HT-29 (cell line): ENCODE measurements around the gene ZNF423. TPM values are rescaled to one million over a fixed set of nuclear protein-coding genes. Genes with fewer than 3 reads are reported as not detected.

Source experiments
- DNase-seq: peaks from one replicate; pipeline ENCODE4 v3.0.0-alpha.2; 2015; ENCODE audit warnings: low spot score
- small RNA-seq: library from RNA; depleted of rRNA; stranded (forward); fragments of <200 nt; gene quantifications from one replicate; pipeline ENCODE3, GENCODE V24; 2014
- total RNA-seq: library from RNA; depleted of rRNA; stranded (reverse); fragments of >200 nt; shearing (Covaris generic); gene quantifications from 2 replicates; pipeline ENCODE4 v1.2.3, GENCODE V29; 2014; rRNA removed

Gene ZNF423
- total RNA-seq, 1 experiment from 2014 or later: not detected

DNA sequence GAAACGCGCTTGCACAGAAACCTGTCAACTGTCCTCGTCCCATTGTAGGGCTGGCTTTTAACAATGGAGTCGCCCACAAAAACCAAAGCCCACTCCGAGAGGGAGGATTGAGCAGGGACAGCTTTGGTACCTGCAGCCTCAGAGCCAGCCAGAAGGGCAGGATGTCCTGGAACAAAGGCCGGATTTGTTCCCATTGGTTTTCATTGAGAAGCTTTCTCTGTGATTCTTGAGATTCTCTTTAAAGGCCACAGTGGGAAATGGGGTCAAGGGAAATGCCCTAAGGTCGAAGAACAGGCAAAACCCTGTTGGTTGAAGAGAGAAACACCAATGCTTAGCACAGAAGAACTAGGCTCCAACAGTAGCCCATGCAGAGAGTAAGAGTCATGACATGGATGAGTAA is 416.9 kb downstream of the ZNF423 start:
- no peak for DNase-seq

Small RNA genes lying within 50 kb of the gene (small RNA-seq; reads per million reads assigned to genes)
- gene MRPS21P7 (not detected), gene MRPS21P8 (not detected)

Other genes with a start within 250 kb of the ZNF423 start
- gene CNEP1R1, start 169.1 kb upstream of the ZNF423 start, total RNA-seq: 4.4 and 5.4 TPM in 2 replicates
- 17.1 and 36.0 TPM in 2 replicates for gene HEATR3, start 209.9 kb upstream of the ZNF423 start, total RNA-seq